ENCODE results near the gene HHLA2.

HHLA2 gene

DNA sequence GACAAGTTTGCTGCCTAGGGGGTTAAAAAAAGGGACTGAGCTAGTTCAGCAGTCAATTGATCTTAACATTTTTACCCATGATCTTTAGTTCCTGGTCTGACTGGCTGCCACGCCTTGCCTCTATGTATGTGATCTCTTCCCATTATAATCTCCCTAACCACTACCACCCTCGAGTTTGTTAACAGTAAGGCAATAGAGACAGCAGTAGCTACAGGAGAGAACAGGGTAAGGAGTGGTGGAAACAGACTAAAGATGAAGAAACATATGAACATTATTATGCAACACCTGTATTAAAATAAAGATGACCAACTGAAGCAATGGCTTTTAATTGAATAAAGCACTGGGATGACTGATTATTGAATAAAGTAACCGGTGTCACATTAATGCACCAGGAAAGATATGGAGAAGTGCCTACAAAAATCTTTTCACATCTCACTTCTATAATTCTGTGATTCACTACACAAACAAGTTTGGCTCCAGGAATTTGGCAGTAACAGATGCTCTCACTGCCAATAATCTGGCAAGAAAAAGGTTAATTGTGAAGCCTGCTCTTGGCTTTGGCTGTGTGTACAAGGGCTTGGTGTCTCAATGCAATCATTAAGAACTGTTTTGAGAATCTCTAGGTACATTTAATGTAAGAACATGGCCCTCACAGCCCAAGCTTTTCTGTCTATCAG, 95.7 kb downstream of the HHLA2 start:
- no peak overlapping the region for H3K4me3 ChIP-seq (replicated peaks; ENCODE audit: low read depth, low read length)
- peak; percentile 54 for DNase-seq (ENCODE audit: low read depth)
- TF ChIP-seq, protein P1, sequence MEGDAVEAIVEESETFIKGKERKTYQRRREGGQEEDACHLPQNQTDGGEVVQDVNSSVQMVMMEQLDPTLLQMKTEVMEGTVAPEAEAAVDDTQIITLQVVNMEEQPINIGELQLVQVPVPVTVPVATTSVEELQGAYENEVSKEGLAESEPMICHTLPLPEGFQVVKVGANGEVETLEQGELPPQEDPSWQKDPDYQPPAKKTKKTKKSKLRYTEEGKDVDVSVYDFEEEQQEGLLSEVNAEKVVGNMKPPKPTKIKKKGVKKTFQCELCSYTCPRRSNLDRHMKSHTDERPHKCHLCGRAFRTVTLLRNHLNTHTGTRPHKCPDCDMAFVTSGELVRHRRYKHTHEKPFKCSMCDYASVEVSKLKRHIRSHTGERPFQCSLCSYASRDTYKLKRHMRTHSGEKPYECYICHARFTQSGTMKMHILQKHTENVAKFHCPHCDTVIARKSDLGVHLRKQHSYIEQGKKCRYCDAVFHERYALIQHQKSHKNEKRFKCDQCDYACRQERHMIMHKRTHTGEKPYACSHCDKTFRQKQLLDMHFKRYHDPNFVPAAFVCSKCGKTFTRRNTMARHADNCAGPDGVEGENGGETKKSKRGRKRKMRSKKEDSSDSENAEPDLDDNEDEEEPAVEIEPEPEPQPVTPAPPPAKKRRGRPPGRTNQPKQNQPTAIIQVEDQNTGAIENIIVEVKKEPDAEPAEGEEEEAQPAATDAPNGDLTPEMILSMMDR (IDR thresholded peaks at IDR 0.05; ENCODE audit: low read length, missing control alignments): no peak

DNA sequence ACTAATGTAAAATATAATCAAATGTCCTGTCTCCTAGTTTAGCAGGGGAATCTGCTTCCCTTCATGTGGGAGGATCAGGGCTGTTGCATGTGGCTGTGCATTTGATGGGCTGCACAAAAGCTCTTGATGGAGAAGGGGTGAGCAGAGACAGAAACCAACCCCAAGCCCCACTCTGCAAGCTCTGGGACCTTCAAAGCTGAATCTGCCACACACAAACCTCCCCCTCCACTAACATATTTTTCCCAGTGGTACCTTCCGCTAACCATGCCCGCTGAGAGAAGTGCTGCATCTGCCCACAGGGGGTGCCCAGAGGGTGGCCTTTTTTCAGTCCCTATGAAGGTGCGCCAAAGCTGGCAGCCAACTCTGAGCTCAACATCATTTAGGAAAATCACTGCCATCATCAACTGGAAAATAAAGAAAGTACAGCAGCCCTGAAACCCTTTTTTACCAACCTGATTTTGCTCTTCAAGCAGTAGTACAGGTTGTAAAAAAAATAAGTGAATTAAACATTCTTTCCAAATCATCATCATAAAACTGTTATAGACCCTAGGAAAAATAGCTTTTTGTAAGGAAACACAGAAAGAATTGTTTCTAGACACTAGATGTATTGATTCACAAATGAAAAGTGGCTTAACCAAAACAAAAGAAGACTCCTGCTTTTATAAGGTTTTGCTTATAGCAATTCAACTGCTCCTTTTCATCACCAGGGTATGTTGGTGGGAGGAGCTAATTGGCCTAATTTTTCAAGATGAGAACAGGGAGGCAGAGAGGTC, 97.0 kb downstream of the HHLA2 start:
- TF ChIP-seq, protein P1 (IDR thresholded peaks at IDR 0.05; ENCODE audit: low read length, missing control alignments): no peak
- no peak for DNase-seq (ENCODE audit: low read depth)
- H3K4me3 ChIP-seq (replicated peaks; ENCODE audit: low read depth, low read length): no peak overlapping the region

GRCh38 chr3:108394016-108394415, 97.7 kb downstream of the HHLA2 start:
- no peak overlapping the region for H3K4me3 ChIP-seq (replicated peaks; ENCODE audit: low read depth, low read length)
- DNase-seq (ENCODE audit: low read depth): no peak
- TF ChIP-seq, protein P1 (IDR thresholded peaks at IDR 0.05; ENCODE audit: low read length, missing control alignments): no peak

DNA sequence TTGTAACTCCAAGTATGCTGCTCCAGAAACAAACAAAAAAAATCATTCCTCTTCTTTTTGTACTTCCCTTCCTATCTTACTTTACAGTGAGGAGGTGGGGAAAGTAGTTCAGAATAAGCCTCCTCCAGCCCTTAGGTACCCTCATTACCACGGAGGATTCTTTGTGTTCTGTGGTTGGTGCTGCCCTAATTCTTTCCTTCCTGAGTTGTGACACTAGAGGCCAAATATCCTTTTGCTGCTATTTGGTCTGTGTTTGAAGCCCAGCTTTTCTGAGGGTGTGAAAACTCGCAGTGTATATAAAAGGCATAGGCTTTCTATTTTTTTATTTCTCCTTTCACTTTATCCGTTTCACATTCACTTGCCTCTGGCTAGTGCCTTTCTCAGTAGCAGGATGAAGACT, 98.2 kb downstream of the HHLA2 start:
- H3K4me3 ChIP-seq (replicated peaks; ENCODE audit: low read depth, low read length): no peak overlapping the region
- no peak for DNase-seq (ENCODE audit: low read depth)
- TF ChIP-seq, protein P1 (IDR thresholded peaks at IDR 0.05; ENCODE audit: low read length, missing control alignments): no peak

- H3K4me3 ChIP-seq (replicated peaks; ENCODE audit: low read depth, low read length): no peak overlapping the region
- no peak for DNase-seq (ENCODE audit: low read depth)
- TF ChIP-seq, protein P1 (IDR thresholded peaks at IDR 0.05; ENCODE audit: low read length, missing control alignments): no peak
Measured at GRCh38 chr3:108396336-108396735, 100.0 kb downstream of the HHLA2 start.

DNA sequence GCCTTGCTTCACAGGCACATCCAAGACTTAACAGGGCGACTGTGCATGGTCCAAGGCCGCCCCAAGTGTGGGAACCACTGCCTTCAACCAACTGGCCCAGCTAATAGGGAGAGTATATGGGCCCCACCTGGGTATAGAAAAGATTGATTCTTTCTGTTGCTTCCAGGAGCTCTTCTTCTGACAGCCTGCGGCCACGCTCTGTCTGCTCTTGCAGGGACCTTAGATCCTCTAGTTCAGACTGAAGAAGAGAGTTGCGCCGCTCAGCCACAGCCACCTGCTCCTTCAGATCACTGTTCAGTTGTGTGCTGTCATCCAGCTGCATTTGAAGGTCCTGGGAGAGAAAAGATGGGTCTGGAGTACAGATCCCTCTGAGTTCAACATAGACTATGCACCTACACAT, 102.2 kb downstream of the HHLA2 start:
- DNase-seq (ENCODE audit: low read depth): no peak
- TF ChIP-seq, protein P1 (IDR thresholded peaks at IDR 0.05; ENCODE audit: low read length, missing control alignments): no peak
- no peak overlapping the region for H3K4me3 ChIP-seq (replicated peaks; ENCODE audit: low read depth, low read length)
